Activated CD8-positive, alpha-beta memory T cell treated with anti-CD3 and anti-CD28 coated beads, Interleukin-2, amount 50 U/mL, for 1 hour (primary cell): ENCODE data around the gene ANGPTL8.

Source experiments
- DNase-seq: peaks from one replicate; pipeline ENCODE4 v3.0.0-alpha.2; 2020; ENCODE audit errors: extremely low read depth

Gene ANGPTL8

DNA sequence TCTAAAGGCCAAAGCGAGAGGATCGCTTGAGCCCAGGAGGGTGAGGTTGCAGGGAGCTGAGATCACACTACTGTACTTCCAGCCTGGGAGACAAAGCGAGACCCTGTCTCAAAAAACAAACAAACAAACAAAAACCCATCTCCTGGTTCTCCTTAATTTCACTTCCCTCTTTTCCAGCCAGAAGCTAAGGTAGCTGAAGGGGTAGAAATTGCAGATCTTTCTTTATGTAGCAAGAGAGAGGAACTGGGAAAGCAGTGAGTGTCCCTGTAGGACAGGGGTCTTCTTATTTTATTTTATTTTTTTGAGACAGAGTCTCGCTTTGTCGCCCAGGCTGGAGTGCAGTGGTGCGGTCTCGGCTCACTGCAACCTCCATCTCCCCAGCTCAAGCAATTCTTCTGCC lies 52.0 kb downstream of the ANGPTL8 start:
- DNase-seq = no peak
